ENCODE data around the gene PTP4A2. TPM values are rescaled to one million over a fixed set of nuclear protein-coding genes. Genes with fewer than 3 reads are reported as not detected.
A peak's percentile ranks its signal among the peaks of the same experiment; 100 is the strongest.

Gene PTP4A2
- polyA plus RNA-seq, 3 donors = 227 to 501 (median 294) TPM

- H3K4me3 Mint-ChIP-seq = peak overlapping the region in 1 of 2 donors; percentile 56
- WGBS (ENCODE audit: insufficient coverage) = no CpG with 5 or more reads among the region's 6 CpGs
- H3K9me3 Mint-ChIP-seq = peaks cover 0 to 3% (median 0%) of the 10 kb centered on the region in 7 donors
- peak overlapping the region; percentile 86 to 98 (median 97) for H3K27ac Mint-ChIP-seq
- Histone ChIP-seq H2AFZ (ENCODE audit: insufficient read depth, low read depth, low read length, poor library complexity, severe bottlenecking) (no peak overlapping the region), H3K4me1 (ENCODE audit: control insufficient read depth in 1 of 2, insufficient read depth in 2 of 2, low read length in 2 of 2) (peaks cover 60 to 70% of the 10 kb centered on the region in 2 donors), H3K27ac (ENCODE audit: low read depth in 1 of 2, low read length in 2 of 2) (peak overlapping the region; percentile 47 to 86), H3K4me3 (replicated peaks in 1 of 3; ENCODE audit: low read depth in 2 of 3, low read length in 3 of 3) (peak overlapping the region in 1 of 3 experiments; percentile 10), H3K4me2 (replicated peaks; ENCODE audit: extremely low read depth, low read length, poor library complexity, severe bottlenecking) (peak overlapping the region; percentile 53), H3K79me2 (ENCODE audit: insufficient read depth, low read length) (peaks cover 30% of the 10 kb centered on the region), H4K20me1 (ENCODE audit: insufficient read depth, low read length) (peaks cover 56% of the 10 kb centered on the region), H3K9ac (ENCODE audit: insufficient read depth, low read length, poor library complexity, severe bottlenecking) (no peak overlapping the region), H3K36me3 (replicated peaks in 1 of 2; ENCODE audit: control insufficient read depth in 1 of 2, insufficient read depth in 2 of 2, low read length in 2 of 2) (peaks cover 37 to 43% of the 10 kb centered on the region in 2 donors), H3K9me3 (replicated peaks in 1 of 2; ENCODE audit: control insufficient read depth in 1 of 2, insufficient read depth in 1 of 2, low read length in 2 of 2) (no peaks in the 10 kb centered on the region), H3K27me3 (ENCODE audit: control insufficient read depth in 2 of 2, insufficient read depth in 2 of 2, low read length in 2 of 2) (no peaks in the 10 kb centered on the region)
- TF ChIP-seq CTCF (IDR thresholded peaks at IDR 0.05) = no peak
- H3K4me1 Mint-ChIP-seq = peaks cover 54% of the 10 kb centered on the region
- H3K36me3 Mint-ChIP-seq = peaks cover 44 to 45% of the 10 kb centered on the region in 2 donors
- intact Hi-C loops (cut with micrococcal nuclease) = loop anchor here (10.0 kb wide), 2 partner anchors 60 to 90 kb away; partner anchors contain the start of gene SPOCD1 (in 1 of the 2)
- DNase-seq = no peak
- peaks cover 1 to 2% (median 2%) of the 10 kb centered on the region in 3 donors for H3K27me3 Mint-ChIP-seq (ENCODE audit: low read depth in 3 of 3)
Observed at GRCh38 chr1:31905093-31905509, 33.1 kb downstream of the PTP4A2 start.

GRCh38 chr1:31904339-31905092, 33.7 kb downstream of the PTP4A2 start:
- Histone ChIP-seq H3K79me2 (ENCODE audit: insufficient read depth, low read length) (peaks cover 25% of the 10 kb centered on the region), H3K27me3 (ENCODE audit: control insufficient read depth in 2 of 2, insufficient read depth in 2 of 2, low read length in 2 of 2) (no peaks in the 10 kb centered on the region), H3K9me3 (replicated peaks in 1 of 2; ENCODE audit: control insufficient read depth in 1 of 2, insufficient read depth in 1 of 2, low read length in 2 of 2) (no peaks in the 10 kb centered on the region), H3K36me3 (replicated peaks in 1 of 2; ENCODE audit: control insufficient read depth in 1 of 2, insufficient read depth in 2 of 2, low read length in 2 of 2) (peaks cover 32 to 37% of the 10 kb centered on the region in 2 donors), H4K20me1 (ENCODE audit: insufficient read depth, low read length) (peaks cover 50% of the 10 kb centered on the region), H3K4me2 (replicated peaks; ENCODE audit: extremely low read depth, low read length, poor library complexity, severe bottlenecking) (peak overlapping the region; percentile 53), H2AFZ (ENCODE audit: insufficient read depth, low read depth, low read length, poor library complexity, severe bottlenecking) (no peak overlapping the region), H3K4me3 (replicated peaks in 1 of 3; ENCODE audit: low read depth in 2 of 3, low read length in 3 of 3) (peak overlapping the region in 1 of 3 experiments; percentile 10), H3K9ac (ENCODE audit: insufficient read depth, low read length, poor library complexity, severe bottlenecking) (no peak overlapping the region), H3K27ac (ENCODE audit: low read depth in 1 of 2, low read length in 2 of 2) (peak overlapping the region; percentile 47 to 86), H3K4me1 (ENCODE audit: control insufficient read depth in 1 of 2, insufficient read depth in 2 of 2, low read length in 2 of 2) (peaks cover 60 to 72% of the 10 kb centered on the region in 2 donors)
- Mint-ChIP-seq H3K4me3 (peak overlapping the region; percentile 37 to 56), H3K27ac (peak overlapping the region; percentile 86 to 98 (median 97)), H3K27me3 (ENCODE audit: low read depth in 3 of 3) (peaks cover 1 to 2% (median 2%) of the 10 kb centered on the region in 3 donors), H3K4me1 (peaks cover 54% of the 10 kb centered on the region), H3K36me3 (peaks cover 38 to 39% of the 10 kb centered on the region in 2 donors), H3K9me3 (peaks cover 0 to 3% (median 0%) of the 10 kb centered on the region in 7 donors)
- TF ChIP-seq CTCF (IDR thresholded peaks at IDR 0.05) = no peak
- peak; percentile 71 to 88 (median 84) for DNase-seq
- 5% methylated on average over 3 of the region's 9 CpGs for WGBS (ENCODE audit: insufficient coverage)
- intact Hi-C loops (cut with micrococcal nuclease) = loop anchor here (5.0 to 10.0 kb wide), 3 partner anchors 58 to 90 kb away; partner anchors contain the start of gene SPOCD1 (in 1 of the 2)

All from CD14-positive monocyte (primary cell).